ENCODE results near the gene CDC27.
"Not testable (repeated sequence)": the region's sequence is repeated elsewhere in the genome, so short reads cannot be mapped to it uniquely, and the experiment has no call there.

CDC27 gene

GRCh38 chr17:47218896-47219430, 29.9 kb upstream of the CDC27 start:
- no peak for DNase-seq

DNA sequence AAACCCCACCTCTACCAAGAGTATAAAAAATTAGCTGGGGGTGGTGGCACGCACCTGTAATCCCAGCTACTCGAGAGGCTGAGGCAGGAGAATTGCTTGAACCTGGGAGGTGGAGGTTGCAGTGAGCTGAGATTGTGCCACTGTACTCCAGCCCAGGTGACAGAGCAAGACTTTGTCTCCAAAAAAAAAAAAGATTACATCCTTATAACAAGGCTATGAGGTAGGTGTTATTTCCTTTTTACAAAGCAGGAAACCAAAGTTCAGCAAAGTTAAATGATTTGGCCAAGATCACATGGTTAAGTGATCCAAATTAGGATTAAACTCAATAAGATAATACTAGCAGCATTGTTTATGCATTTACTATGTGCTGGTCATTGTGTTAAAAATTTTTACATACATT, 28.2 kb upstream of the CDC27 start:
- not testable (repeated sequence) for DNase-seq

GRCh38 chr17:47216821-47217220, 27.7 kb upstream of the CDC27 start:
- not testable (repeated sequence) for DNase-seq

DNA sequence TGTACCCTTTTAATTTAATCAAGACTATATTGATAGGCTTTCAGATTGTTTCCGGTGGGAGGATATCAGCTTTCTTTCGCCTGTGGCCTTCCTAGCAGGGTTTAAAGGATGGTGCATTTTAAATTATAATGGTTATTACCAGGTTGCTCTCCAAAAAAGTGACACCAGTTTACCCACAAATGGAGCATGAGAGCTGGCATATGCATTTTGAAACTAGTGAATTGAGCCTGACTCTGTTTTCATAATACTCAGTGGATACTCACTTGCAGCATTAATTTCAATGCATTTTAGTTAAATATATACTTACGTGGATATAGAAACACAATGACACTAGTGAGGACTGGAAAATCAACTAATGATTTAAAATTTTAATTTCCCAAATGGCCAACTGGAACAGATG, 25.8 kb upstream of the CDC27 start:
- DNase-seq, result no peak

DNA sequence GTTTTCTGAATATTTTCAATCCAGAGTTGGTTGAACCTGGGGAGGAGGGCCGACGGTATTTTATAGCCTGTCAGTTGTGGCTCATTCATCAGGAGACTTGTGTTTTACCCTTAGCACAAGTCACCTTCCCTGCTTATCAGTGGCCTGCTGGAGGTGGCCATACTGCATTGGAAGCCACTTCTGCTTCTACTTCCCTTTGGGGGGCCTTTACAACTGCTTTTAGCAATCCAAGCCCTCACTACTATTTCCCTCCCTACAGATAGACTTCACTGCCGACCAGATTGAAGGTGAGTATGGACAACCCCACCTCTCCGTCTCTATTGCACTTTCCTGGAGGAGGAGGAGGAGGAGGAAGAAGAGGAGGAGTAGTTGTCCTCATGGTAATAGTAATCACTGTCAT, 24.4 kb upstream of the CDC27 start:
- DNase-seq, result no peak

DNA sequence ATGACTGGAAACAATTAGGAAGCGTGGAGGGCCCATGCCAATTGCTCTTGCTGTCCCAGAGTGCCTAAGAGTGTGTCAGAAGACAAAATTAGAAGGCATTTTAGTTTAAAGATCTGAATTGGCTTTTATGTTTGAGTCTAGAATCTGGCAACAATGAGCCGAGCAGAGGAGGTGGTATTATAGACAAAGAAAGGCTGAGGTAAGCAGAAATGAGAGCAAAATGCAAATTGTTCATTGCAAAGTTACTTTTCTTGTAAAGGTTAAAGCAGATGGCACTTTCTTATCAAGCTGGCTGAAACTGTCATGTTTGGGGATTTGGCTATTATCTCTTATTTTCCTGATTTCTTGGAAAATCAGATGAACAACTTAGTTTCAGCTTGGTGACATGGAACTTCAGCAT, 23.4 kb upstream of the CDC27 start:
- DNase-seq, result no peak

- DNase-seq, result no peak
Observed at GRCh38 chr17:47210779-47211178, 21.7 kb upstream of the CDC27 start.

DNA sequence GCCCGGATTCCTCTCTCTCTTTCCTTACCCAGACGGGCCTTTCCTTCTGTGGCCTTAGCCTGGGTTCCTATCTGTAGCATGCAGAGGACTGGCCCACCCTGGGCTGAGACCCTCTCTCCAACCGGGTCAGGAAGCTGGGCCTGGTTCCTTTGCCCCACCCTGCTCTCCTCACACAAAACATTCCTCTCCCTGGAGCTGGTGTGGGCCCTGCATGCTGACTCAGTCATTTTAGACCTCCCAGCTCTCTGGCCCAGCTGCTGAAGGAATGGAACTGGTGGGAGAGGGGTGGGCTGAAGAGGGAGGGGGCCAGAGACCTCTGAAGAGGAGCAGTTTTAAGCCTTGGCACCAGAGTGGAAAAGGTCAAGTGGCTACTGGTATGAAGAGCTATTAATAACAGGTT, 21.0 kb upstream of the CDC27 start:
- DNase-seq, result no peak

GRCh38 chr17:47209499-47209898, 20.4 kb upstream of the CDC27 start:
- DNase-seq, result no peak

- DNase-seq, result no peak
Observed at GRCh38 chr17:47208744-47209488, 19.8 kb upstream of the CDC27 start, which contains the start of gene MYL4. MYL4 (plus strand) TSS chr17:47209348; CDS start chr17:47209423, 75 bp downstream.

GRCh38 chr17:47207143-47208067, 18.3 kb upstream of the CDC27 start:
- no peak for DNase-seq

GRCh38 chr17:47205419-47205963, 16.4 kb upstream of the CDC27 start:
- DNase-seq, result no peak

- no peak for DNase-seq
Observed at GRCh38 chr17:47204722-47205418, 15.8 kb upstream of the CDC27 start.

DNA sequence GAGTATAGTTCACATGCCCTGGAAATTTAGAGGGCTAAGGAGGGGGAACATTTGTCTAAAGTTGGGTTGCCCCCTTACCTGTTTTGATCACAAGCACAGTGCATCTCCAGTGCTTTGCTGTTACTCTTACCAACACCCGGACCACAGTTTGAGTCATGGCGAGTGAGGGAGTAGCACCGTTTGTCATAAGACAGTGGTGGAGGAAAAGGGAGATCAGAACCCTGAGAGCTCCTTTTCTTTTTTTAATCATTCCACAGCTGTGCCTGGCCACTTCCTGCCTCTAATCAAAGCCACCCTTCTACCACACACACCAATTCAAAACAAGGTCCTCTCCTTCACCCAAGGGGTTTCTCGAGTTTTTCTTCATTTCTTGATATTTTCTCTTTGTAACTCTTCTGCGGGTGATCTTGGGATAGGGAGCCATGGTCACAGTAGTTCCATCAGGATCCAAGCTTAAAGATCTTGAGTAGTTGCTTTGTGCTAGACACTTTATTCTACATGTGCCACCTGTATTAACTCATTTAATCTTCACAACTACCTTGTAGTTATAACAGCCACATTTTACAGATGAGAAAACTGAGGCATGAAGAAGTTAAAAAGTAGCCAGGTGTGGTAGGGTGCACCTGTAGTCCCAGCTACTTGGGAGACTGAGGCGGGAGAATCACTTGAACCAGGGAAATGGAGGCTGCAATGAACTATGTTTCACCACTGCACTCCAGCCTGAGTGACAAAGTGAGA, 15.1 kb upstream of the CDC27 start:
- no peak for DNase-seq

DNA sequence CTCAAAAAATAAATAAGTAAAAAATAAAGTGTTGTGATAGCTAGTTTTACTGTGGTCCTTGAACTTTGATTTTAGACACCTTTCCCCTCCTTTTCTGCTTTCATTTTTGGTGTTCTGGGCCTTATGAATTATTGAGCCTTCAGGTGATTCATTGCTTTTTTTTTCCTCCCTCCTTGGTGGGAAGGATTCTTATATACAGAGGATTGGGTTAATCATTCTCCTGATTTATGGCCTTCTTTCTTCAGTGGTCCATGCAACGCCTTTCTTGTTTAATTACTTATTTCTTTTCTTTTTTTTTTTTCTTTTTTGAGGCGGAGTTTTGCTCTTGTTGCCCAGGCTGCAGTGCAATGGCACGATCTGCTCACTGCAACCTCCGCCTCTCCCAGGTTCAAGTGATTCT, 12.1 kb upstream of the CDC27 start:
- no peak for DNase-seq

DNA sequence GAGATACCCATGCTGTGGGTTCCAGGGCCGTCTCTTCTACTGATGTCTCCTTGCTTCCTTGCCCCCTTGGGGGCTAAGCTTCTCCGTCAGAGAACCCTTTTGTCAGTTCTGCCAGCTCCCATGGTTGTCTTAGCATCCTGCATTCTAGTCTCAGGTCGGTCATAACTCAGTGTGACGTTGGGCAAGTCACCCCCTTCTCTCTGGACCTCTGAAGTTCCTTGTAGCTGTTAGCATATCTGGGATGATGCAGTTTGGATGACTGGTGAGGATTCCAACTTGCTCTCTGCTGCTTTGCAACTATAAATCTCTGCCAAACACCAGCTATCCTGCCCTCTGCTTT, 11.2 kb upstream of the CDC27 start:
- DNase-seq, result no peak

DNA sequence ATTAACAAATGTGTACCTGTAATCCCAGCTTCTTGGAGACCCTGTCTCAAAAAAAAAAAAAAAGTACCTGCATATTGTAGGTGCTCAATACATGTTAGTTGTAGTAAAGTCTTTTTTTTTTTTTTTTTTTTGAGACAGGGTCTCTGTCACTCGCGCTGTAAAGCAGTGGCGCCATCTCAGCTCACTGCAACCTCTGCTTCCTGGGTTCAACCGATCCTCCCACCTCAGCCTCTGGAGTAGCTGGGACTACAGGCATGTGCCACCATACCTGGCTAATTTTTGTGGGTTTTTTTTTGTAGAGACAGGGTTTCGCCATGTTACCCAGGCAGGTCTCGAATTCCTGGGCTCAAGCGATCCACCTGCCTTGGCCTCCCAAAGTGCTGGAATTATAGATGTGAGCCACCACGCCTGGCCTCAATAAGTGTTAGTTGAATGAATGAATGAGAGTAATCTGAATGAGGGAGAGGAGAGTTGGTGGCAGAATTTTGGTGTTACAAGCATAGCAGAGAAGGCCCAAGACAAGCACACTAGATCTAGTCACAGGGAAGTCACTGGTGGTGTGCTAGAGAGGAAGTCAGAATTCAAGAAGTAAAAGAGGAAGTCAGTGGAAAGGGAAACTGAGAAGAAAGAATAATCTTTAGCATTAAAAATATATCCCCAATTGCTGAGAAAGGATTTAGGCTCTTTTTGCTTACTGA, 10.7 kb upstream of the CDC27 start:
- no peak for DNase-seq

- no peak for DNase-seq
Observed at GRCh38 chr17:47197821-47198220, 8.7 kb upstream of the CDC27 start.

GRCh38 chr17:47193931-47194511, 4.9 kb upstream of the CDC27 start:
- DNase-seq, result no peak

DNA sequence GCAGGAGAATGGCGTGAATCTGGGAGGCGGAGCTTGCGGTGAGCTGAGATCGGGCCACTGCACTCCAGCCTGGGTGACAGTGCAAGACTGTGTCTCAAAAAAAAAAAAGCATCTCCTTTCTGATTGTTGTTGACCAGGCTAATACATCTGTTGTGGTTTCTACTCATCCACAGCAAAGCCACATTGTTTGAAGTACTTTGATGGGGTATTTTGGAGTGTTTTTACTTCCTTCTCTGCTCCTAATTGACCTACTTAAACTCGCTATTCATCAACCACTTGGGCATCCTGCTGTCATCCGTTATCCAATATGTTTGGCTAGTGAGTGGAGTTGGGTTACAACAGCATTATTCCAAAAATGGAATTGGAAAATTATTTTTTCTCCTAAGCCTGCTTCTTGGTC, 3.5 kb upstream of the CDC27 start:
- peak; percentile 40 for DNase-seq

DNA sequence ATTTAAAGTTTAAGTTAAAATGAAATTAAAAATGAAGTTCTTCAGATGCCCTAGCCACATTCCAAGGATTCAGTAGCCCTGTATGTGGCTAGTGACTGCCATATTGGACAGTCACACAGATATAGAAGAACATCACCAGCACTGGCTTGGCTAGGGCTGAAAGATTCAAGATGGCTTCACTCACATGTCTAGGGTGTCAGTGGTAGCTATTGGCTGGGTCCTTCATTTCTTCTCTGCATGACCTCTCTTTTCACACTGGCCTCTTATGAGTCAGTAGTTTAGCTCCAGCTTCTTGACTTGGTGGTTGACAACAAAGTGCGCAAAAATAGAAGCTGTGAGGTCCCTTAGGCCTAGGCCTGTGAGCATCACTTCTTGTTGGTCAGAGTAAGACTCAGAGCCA, 1.7 kb upstream of the CDC27 start:
- no peak for DNase-seq

Measured in NCI-H146 (cell line).